ENCODE measurements around the gene GTPBP4.

GRCh38 chr10:996031-996430 is 7.8 kb downstream of the GTPBP4 start:
- 0 out of 2 replicates have a peak, but pooled peaks have one; percentile 5 for TF ChIP-seq POLR2AphosphoS5 (IDR thresholded peaks at IDR 0.05; ENCODE audit: low read depth, low read length)
- TF ChIP-seq POLR2A (IDR thresholded peaks at IDR 0.05; ENCODE audit: low read depth, low read length): no peak
- no peak for TF ChIP-seq TAF1 (IDR thresholded peaks at IDR 0.05; ENCODE audit: low read depth, low read length)
